ENCODE results near the gene ELP2. TPM values are rescaled to one million over a fixed set of nuclear protein-coding genes. Genes with fewer than 3 reads are reported as not detected.

Gene ELP2
- total RNA-seq, 4 donors from 2014 or later: 23.2 to 59.5 (median 49.6) TPM

GRCh38 chr18:36181898-36182506, 52.3 kb downstream of the ELP2 start:
- Histone ChIP-seq H3K27me3 (no peaks in the 10 kb centered on the region), H3K9me3 (no peaks in the 10 kb centered on the region), H3K4me1 (peaks cover 5 to 23% (median 9%) of the 10 kb centered on the region in 4 donors), H3K27ac (no peak overlapping the region), H3K36me3 (no peaks in the 10 kb centered on the region), H3K4me3 (no peak overlapping the region)
- in situ Hi-C loops (cut with MboI; ENCODE audit: low pct_ligation_motif_present in 1 of 4, low pct_unique_long_range_greater_than_20kb in 1 of 4, low sequenced_read_pairs in 3 of 4): no loop called here
- intact Hi-C loops (cut with DNase I; ENCODE audit: low total_unique reads): no loop called here
- WGBS, 2 donors (ENCODE audit: low coverage in 1 of 2): 86 to 91% methylated on average over 3 of the region's 3 CpGs
- no peak for DNase-seq
- TF ChIP-seq EP300 (IDR thresholded peaks at IDR 0.05; ENCODE audit: low read depth): no peak
- no peak for TF ChIP-seq POLR2A (IDR thresholded peaks at IDR 0.05)
- TF ChIP-seq, protein P1, sequence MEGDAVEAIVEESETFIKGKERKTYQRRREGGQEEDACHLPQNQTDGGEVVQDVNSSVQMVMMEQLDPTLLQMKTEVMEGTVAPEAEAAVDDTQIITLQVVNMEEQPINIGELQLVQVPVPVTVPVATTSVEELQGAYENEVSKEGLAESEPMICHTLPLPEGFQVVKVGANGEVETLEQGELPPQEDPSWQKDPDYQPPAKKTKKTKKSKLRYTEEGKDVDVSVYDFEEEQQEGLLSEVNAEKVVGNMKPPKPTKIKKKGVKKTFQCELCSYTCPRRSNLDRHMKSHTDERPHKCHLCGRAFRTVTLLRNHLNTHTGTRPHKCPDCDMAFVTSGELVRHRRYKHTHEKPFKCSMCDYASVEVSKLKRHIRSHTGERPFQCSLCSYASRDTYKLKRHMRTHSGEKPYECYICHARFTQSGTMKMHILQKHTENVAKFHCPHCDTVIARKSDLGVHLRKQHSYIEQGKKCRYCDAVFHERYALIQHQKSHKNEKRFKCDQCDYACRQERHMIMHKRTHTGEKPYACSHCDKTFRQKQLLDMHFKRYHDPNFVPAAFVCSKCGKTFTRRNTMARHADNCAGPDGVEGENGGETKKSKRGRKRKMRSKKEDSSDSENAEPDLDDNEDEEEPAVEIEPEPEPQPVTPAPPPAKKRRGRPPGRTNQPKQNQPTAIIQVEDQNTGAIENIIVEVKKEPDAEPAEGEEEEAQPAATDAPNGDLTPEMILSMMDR (IDR thresholded peaks at IDR 0.05): no peak
- TF ChIP-seq POLR2AphosphoS5 (IDR thresholded peaks at IDR 0.05): no peak

DNA sequence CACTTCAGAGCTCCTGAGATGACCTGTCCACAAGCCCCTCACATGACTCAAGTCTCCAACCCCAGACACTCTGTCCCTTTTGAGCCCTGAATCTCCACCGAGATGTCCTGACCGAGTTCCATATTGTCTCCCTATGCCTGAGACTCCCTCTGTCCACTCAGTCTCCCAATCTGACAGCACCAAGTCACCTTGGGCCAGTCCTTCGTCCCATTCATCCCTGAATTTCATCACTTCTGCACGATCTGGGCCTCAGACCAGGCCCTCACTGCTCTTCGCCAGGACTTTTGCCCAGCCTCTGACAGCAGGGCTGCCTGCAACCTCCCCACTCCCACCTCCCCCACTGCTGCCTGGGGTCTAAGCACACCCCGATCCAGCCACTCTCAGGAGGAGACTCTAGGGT, 53.3 kb downstream of the ELP2 start:
- no peaks in the 10 kb centered on the region for H3K36me3 ChIP-seq
- TF ChIP-seq POLR2AphosphoS5 (IDR thresholded peaks at IDR 0.05) (no peak), EP300 (IDR thresholded peaks at IDR 0.05; ENCODE audit: low read depth) (no peak), POLR2A (IDR thresholded peaks at IDR 0.05) (no peak)
- 80 to 95% methylated on average over 1 to 6 of the region's 6 CpGs for WGBS, 2 donors (ENCODE audit: low coverage in 1 of 2)
- no peaks in the 10 kb centered on the region for H3K9me3 ChIP-seq
- no peak overlapping the region for H3K27ac ChIP-seq
- H3K4me1 ChIP-seq: peaks cover 7 to 27% (median 16%) of the 10 kb centered on the region in 4 donors
- intact Hi-C loops (cut with DNase I; ENCODE audit: low total_unique reads): no loop called here
- H3K27me3 ChIP-seq: no peaks in the 10 kb centered on the region
- in situ Hi-C loops (cut with MboI; ENCODE audit: low pct_ligation_motif_present in 1 of 4, low pct_unique_long_range_greater_than_20kb in 1 of 4, low sequenced_read_pairs in 3 of 4): no loop called here
- DNase-seq: no peak
- H3K4me3 ChIP-seq: no peak overlapping the region

- in situ Hi-C loops (cut with MboI; ENCODE audit: low pct_ligation_motif_present in 1 of 4, low pct_unique_long_range_greater_than_20kb in 1 of 4, low sequenced_read_pairs in 3 of 4): no loop called here
- 89% methylated on average over 2 of the region's 2 CpGs for WGBS, 2 donors (ENCODE audit: low coverage in 1 of 2)
Measured at GRCh38 chr18:36183987-36184386, 54.3 kb downstream of the ELP2 start.

DNA sequence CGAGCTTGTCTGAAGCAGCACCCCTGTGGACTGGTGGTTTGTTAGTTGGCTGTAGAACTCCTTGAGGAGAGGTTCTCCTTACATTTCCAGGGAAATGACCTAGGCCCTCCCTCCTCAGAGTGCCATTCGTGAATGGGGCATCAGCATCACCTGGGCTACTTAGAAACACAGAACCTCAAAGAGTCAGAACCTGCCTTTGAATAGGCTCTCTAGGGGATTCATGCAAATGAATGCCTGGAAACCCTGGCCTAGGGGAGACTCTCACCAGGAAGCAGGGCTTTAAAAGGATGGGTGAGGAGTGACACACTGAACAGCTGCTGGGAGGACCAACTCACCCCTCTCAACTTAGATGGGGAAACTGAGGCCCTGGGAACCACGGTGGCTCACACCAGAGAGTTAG, 55.5 kb downstream of the ELP2 start:
- peaks cover 10 to 24% (median 14%) of the 10 kb centered on the region in 4 donors for H3K4me1 ChIP-seq
- H3K27me3 ChIP-seq: no peaks in the 10 kb centered on the region
- no peak for TF ChIP-seq EP300 (IDR thresholded peaks at IDR 0.05; ENCODE audit: low read depth)
- TF ChIP-seq POLR2A (IDR thresholded peaks at IDR 0.05): no peak
- TF ChIP-seq, protein P1 (IDR thresholded peaks at IDR 0.05): no peak
- TF ChIP-seq POLR2AphosphoS5 (IDR thresholded peaks at IDR 0.05): no peak
- H3K27ac ChIP-seq: no peak overlapping the region
- 89% methylated on average over 3 of the region's 3 CpGs; no CpG with 5 or more reads in 1 of the 2 donors for WGBS, 2 donors (ENCODE audit: low coverage in 1 of 2)
- in situ Hi-C loops (cut with MboI; ENCODE audit: low pct_ligation_motif_present in 1 of 4, low pct_unique_long_range_greater_than_20kb in 1 of 4, low sequenced_read_pairs in 3 of 4): no loop called here
- no peak overlapping the region for H3K4me3 ChIP-seq
- no peak for DNase-seq
- intact Hi-C loops (cut with DNase I; ENCODE audit: low total_unique reads): no loop called here
- no peaks in the 10 kb centered on the region for H3K9me3 ChIP-seq
- H3K36me3 ChIP-seq: no peaks in the 10 kb centered on the region

More at GRCh38 chr18:36183987-36184386, 54.3 kb downstream of the ELP2 start:
- no peaks in the 10 kb centered on the region for H3K36me3 ChIP-seq
- H3K4me3 ChIP-seq: no peak overlapping the region
- H3K4me1 ChIP-seq: peaks cover 10 to 31% (median 18%) of the 10 kb centered on the region in 4 donors
- H3K27ac ChIP-seq: no peak overlapping the region
- no peak for DNase-seq
- TF ChIP-seq POLR2A (IDR thresholded peaks at IDR 0.05): no peak
- H3K27me3 ChIP-seq: no peaks in the 10 kb centered on the region
- no peaks in the 10 kb centered on the region for H3K9me3 ChIP-seq
- intact Hi-C loops (cut with DNase I; ENCODE audit: low total_unique reads): no loop called here

DNA sequence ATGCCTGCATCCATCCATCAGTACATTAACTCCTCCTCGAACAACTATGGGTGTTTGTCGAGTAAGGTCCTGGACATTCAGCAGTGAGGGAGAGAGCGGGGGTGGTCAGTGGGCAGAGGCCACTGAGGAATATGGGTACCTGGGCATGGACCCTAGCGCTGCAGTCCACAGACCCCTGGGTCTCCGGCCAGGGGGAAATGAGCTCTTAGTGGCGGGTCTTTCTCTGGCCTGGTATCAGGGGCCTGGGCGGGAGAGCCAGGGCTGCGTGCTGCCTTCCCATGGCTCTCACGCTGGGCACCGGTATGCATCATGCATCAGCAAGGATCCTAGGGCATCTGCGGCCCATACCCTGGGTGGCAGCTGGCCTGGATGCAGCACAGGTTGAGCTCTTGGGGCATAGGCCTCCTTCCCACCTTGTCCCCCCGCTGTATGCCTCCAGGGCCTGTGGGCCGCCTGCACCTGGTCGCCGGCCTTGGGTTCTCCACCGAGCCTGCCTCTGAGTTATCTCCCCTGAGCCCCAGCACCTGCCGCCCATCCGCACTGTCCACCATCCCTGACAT, 56.3 kb downstream of the ELP2 start:
- Histone ChIP-seq H3K4me3 (no peak overlapping the region), H3K4me1 (peaks cover 9 to 17% (median 13%) of the 10 kb centered on the region in 4 donors), H3K27ac (no peak overlapping the region), H3K27me3 (no peaks in the 10 kb centered on the region), H3K36me3 (no peaks in the 10 kb centered on the region), H3K9me3 (no peaks in the 10 kb centered on the region)
- 86% methylated on average over 18 of the region's 18 CpGs; no CpG with 5 or more reads in 1 of the 2 donors for WGBS, 2 donors (ENCODE audit: low coverage in 1 of 2)
- intact Hi-C loops (cut with DNase I; ENCODE audit: low total_unique reads): no loop called here
- no peak for DNase-seq
- no peak for TF ChIP-seq POLR2A (IDR thresholded peaks at IDR 0.05)
- TF ChIP-seq, protein P1 (IDR thresholded peaks at IDR 0.05): no peak
- TF ChIP-seq EP300 (IDR thresholded peaks at IDR 0.05; ENCODE audit: low read depth): no peak
- TF ChIP-seq POLR2AphosphoS5 (IDR thresholded peaks at IDR 0.05): no peak
- in situ Hi-C loops (cut with MboI; ENCODE audit: low pct_ligation_motif_present in 1 of 4, low pct_unique_long_range_greater_than_20kb in 1 of 4, low sequenced_read_pairs in 3 of 4): no loop called here
